Astrocyte (in vitro differentiated cells and primary cell): ENCODE measurements around the gene ATRAID. TPM values are rescaled to one million over a fixed set of nuclear protein-coding genes. Genes with fewer than 3 reads are reported as not detected.

Source experiments
- DNase-seq: peaks from one replicate; pipeline ENCODE4 v3.0.0-alpha.2; 2010; ENCODE audit warnings: low read depth
- FAIRE-seq: peaks from 2 replicates; lab custom pipeline; 2011; peaks lifted over from hg19 to GRCh38; lab: Jason Lieb, UNC
- H2AFZ ChIP-seq: 2 replicates; pipeline ENCODE4 v1.6.0; 2012; ENCODE audit warnings: low read depth, low read length, inconsistent platforms
- H3K27ac ChIP-seq: 2 replicates; pipeline ENCODE4 v1.5.1; 2011; ENCODE audit warnings: low read depth, low read length, inconsistent platforms
- H3K27me3 ChIP-seq: 2 replicates; pipeline ENCODE4 v1.6.0; 2011; ENCODE audit warnings: low read length, inconsistent platforms; ENCODE audit not compliant: insufficient read depth
- H3K36me3 ChIP-seq: 2 replicates; pipeline ENCODE4 v1.5.1; 2011; ENCODE audit warnings: low read length, inconsistent platforms; ENCODE audit not compliant: insufficient read depth
- H3K4me1 ChIP-seq: 2 replicates; pipeline ENCODE4 v1.5.1; 2011; ENCODE audit warnings: low read length, inconsistent platforms; ENCODE audit not compliant: insufficient read depth
- H3K4me2 ChIP-seq: 2 replicates; pipeline ENCODE4 v1.6.0; 2012; ENCODE audit warnings: low read length, inconsistent platforms
- H3K4me3 ChIP-seq: 2 replicates; pipeline ENCODE4 v1.5.1; 2011; ENCODE audit warnings: low read depth, mild to moderate bottlenecking, low read length, inconsistent platforms; ENCODE audit not compliant: insufficient read depth
- H3K79me2 ChIP-seq: 2 replicates; pipeline ENCODE4 v1.6.0; 2012; ENCODE audit warnings: mild to moderate bottlenecking, low read length, inconsistent platforms; ENCODE audit not compliant: insufficient read depth
- H3K9ac ChIP-seq: 2 replicates; pipeline ENCODE4 v1.6.0; 2012; ENCODE audit warnings: mild to moderate bottlenecking, low read length, inconsistent platforms
- H3K9me3 ChIP-seq: 2 replicates; pipeline ENCODE4 v1.5.1; 2012; ENCODE audit warnings: low read depth, mild to moderate bottlenecking, low read length, inconsistent platforms; ENCODE audit not compliant: insufficient read depth
- H4K20me1 ChIP-seq: 2 replicates; pipeline ENCODE4 v1.6.0; 2012; ENCODE audit warnings: low read length, inconsistent platforms; ENCODE audit not compliant: insufficient read depth
- H3K27ac Mint-ChIP-seq: one replicate; pipeline ENCODE4 v1.8.0; 2021; ENCODE audit warnings: mild to moderate bottlenecking, mixed read lengths; ENCODE audit not compliant: unreplicated experiment
- H3K27me3 Mint-ChIP-seq: one replicate; pipeline ENCODE4 v1.8.0; 2021; ENCODE audit warnings: low read depth, mixed read lengths; ENCODE audit not compliant: unreplicated experiment
- H3K36me3 Mint-ChIP-seq: one replicate; pipeline ENCODE4 v1.8.0; 2021; ENCODE audit warnings: low read depth, mixed read lengths; ENCODE audit not compliant: unreplicated experiment
- H3K4me1 Mint-ChIP-seq: one replicate; pipeline ENCODE4 v1.8.0; 2021; ENCODE audit warnings: low read depth, mixed read lengths; ENCODE audit not compliant: unreplicated experiment
- H3K4me3 Mint-ChIP-seq: one replicate; pipeline ENCODE4 v1.8.0; 2021; ENCODE audit warnings: mild to moderate bottlenecking, moderate library complexity, mixed read lengths; ENCODE audit not compliant: unreplicated experiment
- H3K9me3 Mint-ChIP-seq: one replicate; pipeline ENCODE4 v1.8.0; 2021; ENCODE audit warnings: mild to moderate bottlenecking, mixed read lengths; ENCODE audit not compliant: unreplicated experiment
- CTCF ChIP-seq: IDR thresholded peaks from 2 replicates; pipeline ENCODE4 v1.5.1; 2011; ENCODE audit warnings: low read depth, mild to moderate bottlenecking, inconsistent platforms, low read length, moderate library complexity; ENCODE audit not compliant: insufficient read depth
- EZH2 ChIP-seq: IDR thresholded peaks from 2 replicates; pipeline ENCODE4 v1.6.1; 2012; ENCODE audit warnings: mild to moderate bottlenecking, low read length, inconsistent platforms; ENCODE audit not compliant: insufficient read depth
- total RNA-seq: library from RNA; stranded (reverse); gene quantifications from 2 replicates; pipeline ENCODE4 v1.2.1, GENCODE V29; 2021

Gene ATRAID
- total RNA-seq, 1 donor from 2014 or later = 62.9 TPM

GRCh38 chr2:27164960-27165763, 46.7 kb upstream of the ATRAID start:
- Mint-ChIP-seq H3K4me1 (no peaks in the 10 kb centered on the region), H3K27ac (no peak overlapping the region), H3K27me3 (peaks cover 10% of the 10 kb centered on the region), H3K9me3 (no peaks in the 10 kb centered on the region), H3K36me3 (no peaks in the 10 kb centered on the region), H3K4me3 (no peak overlapping the region)
- no peaks in the 10 kb centered on the region for H3K4me1 ChIP-seq
- FAIRE-seq (no peak), DNase-seq (no peak)
- no peaks in the 10 kb centered on the region for H3K9me3 ChIP-seq
- no peak overlapping the region for H3K9ac ChIP-seq
- no peak overlapping the region for H3K27ac ChIP-seq
- H3K4me2 ChIP-seq = no peak overlapping the region
- no peaks in the 10 kb centered on the region for H4K20me1 ChIP-seq
- TF ChIP-seq EZH2 (no peak), CTCF (no peak)
- no peak overlapping the region for H3K4me3 ChIP-seq
- peaks cover 7% of the 10 kb centered on the region for H3K27me3 ChIP-seq
- H3K36me3 ChIP-seq = no peaks in the 10 kb centered on the region
- H3K79me2 ChIP-seq = no peaks in the 10 kb centered on the region
- no peak overlapping the region for H2AFZ ChIP-seq

GRCh38 chr2:27170581-27171337, 41.1 kb upstream of the ATRAID start:
- peaks cover 9% of the 10 kb centered on the region for H3K27me3 Mint-ChIP-seq
- H3K9me3 Mint-ChIP-seq = no peaks in the 10 kb centered on the region
- no peaks in the 10 kb centered on the region for H3K9me3 ChIP-seq
- H3K36me3 Mint-ChIP-seq = no peaks in the 10 kb centered on the region
- no peaks in the 10 kb centered on the region for H3K4me1 Mint-ChIP-seq
- no peak overlapping the region for H3K9ac ChIP-seq
- H2AFZ ChIP-seq = no peak overlapping the region
- H3K79me2 ChIP-seq = no peaks in the 10 kb centered on the region
- H3K4me3 Mint-ChIP-seq = no peak overlapping the region
- no peaks in the 10 kb centered on the region for H3K4me1 ChIP-seq
- no peak for FAIRE-seq
- peaks cover 46% of the 10 kb centered on the region for H3K27me3 ChIP-seq
- no peaks in the 10 kb centered on the region for H3K36me3 ChIP-seq
- peak; percentile 15 for DNase-seq
- no peak overlapping the region for H3K4me3 ChIP-seq
- H3K27ac ChIP-seq = no peak overlapping the region
- TF ChIP-seq CTCF = no peak
- TF ChIP-seq EZH2 = no peak
- no peak overlapping the region for H3K27ac Mint-ChIP-seq
- no peaks in the 10 kb centered on the region for H4K20me1 ChIP-seq
- H3K4me2 ChIP-seq = no peak overlapping the region
